ENCODE measurements around the gene FAH. TPM values are rescaled to one million over a fixed set of nuclear protein-coding genes. Genes with fewer than 3 reads are reported as not detected.

FAH gene
- total and polyA plus RNA-seq, 2 experiments from 2014 or later: 16.3 to 20.3 TPM

DNA sequence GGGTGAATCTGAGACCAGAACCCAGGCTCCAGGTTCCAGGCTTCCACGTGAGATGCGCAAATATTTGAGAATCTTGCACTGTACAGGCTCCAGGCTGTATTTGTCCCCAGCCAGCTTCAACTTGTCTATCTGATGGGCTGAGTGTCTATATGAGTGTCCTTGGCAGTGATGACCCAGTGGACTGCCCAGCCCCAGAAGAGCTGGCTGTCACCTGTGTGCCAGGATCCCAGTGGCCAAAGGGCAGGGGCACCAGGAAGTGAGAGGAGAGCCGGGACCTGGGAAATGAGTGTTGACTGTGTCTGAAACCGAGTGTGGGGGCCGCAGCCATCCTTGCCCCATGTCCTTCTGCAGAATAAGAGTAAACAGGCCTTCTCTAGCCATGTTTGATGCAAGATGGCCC lies 10.4 kb downstream of the FAH start (continued):
- TF ChIP-seq, protein P1, sequence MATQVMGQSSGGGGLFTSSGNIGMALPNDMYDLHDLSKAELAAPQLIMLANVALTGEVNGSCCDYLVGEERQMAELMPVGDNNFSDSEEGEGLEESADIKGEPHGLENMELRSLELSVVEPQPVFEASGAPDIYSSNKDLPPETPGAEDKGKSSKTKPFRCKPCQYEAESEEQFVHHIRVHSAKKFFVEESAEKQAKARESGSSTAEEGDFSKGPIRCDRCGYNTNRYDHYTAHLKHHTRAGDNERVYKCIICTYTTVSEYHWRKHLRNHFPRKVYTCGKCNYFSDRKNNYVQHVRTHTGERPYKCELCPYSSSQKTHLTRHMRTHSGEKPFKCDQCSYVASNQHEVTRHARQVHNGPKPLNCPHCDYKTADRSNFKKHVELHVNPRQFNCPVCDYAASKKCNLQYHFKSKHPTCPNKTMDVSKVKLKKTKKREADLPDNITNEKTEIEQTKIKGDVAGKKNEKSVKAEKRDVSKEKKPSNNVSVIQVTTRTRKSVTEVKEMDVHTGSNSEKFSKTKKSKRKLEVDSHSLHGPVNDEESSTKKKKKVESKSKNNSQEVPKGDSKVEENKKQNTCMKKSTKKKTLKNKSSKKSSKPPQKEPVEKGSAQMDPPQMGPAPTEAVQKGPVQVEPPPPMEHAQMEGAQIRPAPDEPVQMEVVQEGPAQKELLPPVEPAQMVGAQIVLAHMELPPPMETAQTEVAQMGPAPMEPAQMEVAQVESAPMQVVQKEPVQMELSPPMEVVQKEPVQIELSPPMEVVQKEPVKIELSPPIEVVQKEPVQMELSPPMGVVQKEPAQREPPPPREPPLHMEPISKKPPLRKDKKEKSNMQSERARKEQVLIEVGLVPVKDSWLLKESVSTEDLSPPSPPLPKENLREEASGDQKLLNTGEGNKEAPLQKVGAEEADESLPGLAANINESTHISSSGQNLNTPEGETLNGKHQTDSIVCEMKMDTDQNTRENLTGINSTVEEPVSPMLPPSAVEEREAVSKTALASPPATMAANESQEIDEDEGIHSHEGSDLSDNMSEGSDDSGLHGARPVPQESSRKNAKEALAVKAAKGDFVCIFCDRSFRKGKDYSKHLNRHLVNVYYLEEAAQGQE (IDR thresholded peaks at IDR 0.05; ENCODE audit: unreplicated experiment): no peak
- TF ChIP-seq EZH2 (IDR thresholded peaks at IDR 0.05; ENCODE audit: low read depth, unreplicated experiment): no peak
- TF ChIP-seq NANOG (IDR thresholded peaks at IDR 0.05; ENCODE audit: borderline replicate concordance): no peak
- TF ChIP-seq, protein P2, sequence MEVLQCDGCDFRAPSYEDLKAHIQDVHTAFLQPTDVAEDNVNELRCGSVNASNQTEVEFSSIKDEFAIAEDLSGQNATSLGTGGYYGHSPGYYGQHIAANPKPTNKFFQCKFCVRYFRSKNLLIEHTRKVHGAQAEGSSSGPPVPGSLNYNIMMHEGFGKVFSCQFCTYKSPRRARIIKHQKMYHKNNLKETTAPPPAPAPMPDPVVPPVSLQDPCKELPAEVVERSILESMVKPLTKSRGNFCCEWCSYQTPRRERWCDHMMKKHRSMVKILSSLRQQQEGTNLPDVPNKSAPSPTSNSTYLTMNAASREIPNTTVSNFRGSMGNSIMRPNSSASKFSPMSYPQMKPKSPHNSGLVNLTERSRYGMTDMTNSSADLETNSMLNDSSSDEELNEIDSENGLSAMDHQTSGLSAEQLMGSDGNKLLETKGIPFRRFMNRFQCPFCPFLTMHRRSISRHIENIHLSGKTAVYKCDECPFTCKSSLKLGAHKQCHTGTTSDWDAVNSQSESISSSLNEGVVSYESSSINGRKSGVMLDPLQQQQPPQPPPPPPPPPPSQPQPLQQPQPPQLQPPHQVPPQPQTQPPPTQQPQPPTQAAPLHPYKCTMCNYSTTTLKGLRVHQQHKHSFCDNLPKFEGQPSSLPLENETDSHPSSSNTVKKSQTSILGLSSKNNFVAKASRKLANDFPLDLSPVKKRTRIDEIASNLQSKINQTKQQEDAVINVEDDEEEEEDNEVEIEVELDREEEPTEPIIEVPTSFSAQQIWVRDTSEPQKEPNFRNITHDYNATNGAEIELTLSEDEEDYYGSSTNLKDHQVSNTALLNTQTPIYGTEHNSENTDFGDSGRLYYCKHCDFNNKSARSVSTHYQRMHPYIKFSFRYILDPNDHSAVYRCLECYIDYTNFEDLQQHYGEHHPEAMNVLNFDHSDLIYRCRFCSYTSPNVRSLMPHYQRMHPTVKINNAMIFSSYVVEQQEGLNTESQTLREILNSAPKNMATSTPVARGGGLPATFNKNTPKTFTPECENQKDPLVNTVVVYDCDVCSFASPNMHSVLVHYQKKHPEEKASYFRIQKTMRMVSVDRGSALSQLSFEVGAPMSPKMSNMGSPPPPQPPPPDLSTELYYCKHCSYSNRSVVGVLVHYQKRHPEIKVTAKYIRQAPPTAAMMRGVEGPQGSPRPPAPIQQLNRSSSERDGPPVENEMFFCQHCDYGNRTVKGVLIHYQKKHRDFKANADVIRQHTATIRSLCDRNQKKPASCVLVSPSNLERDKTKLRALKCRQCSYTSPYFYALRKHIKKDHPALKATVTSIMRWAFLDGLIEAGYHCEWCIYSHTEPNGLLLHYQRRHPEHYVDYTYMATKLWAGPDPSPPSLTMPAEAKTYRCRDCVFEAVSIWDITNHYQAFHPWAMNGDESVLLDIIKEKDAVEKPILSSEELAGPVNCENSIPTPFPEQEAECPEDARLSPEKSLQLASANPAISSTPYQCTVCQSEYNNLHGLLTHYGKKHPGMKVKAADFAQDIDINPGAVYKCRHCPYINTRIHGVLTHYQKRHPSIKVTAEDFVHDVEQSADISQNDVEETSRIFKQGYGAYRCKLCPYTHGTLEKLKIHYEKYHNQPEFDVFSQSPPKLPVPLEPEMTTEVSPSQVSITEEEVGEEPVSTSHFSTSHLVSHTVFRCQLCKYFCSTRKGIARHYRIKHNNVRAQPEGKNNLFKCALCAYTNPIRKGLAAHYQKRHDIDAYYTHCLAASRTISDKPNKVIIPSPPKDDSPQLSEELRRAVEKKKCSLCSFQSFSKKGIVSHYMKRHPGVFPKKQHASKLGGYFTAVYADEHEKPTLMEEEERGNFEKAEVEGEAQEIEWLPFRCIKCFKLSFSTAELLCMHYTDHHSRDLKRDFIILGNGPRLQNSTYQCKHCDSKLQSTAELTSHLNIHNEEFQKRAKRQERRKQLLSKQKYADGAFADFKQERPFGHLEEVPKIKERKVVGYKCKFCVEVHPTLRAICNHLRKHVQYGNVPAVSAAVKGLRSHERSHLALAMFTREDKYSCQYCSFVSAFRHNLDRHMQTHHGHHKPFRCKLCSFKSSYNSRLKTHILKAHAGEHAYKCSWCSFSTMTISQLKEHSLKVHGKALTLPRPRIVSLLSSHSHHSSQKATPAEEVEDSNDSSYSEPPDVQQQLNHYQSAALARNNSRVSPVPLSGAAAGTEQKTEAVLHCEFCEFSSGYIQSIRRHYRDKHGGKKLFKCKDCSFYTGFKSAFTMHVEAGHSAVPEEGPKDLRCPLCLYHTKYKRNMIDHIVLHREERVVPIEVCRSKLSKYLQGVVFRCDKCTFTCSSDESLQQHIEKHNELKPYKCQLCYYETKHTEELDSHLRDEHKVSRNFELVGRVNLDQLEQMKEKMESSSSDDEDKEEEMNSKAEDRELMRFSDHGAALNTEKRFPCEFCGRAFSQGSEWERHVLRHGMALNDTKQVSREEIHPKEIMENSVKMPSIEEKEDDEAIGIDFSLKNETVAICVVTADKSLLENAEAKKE (CRISPR knock-in tag; IDR thresholded peaks at IDR 0.05): no peak

DNA sequence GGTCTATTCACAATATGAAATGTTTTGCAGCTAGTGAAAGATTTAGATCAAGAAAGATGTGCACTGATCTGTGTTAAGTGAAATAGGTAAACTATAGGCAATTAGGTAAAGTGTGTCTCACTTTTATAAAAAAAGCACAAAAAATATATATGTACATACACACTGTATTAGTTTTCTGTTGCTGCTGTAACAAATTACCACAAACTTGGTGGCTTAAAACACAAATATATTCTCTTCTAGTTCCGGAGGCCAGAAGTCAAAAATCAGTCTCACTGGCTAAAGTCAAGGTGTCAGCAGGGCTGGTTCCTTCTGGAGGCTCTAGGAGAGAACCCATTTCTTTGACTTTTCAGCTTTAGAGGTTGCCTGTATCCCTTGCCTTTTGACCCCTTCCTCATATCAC lies 11.1 kb downstream of the FAH start:
- no peak overlapping the region for H3K4me2 ChIP-seq
- H3K27me3 ChIP-seq (ENCODE audit: insufficient read depth): no peaks in the 10 kb centered on the region
- H3K4me3 ChIP-seq: no peak overlapping the region
- no peak for ATAC-seq
- H3K4me3 Mint-ChIP-seq: no peak overlapping the region
- H3K4me1 ChIP-seq (ENCODE audit: insufficient read depth): no peaks in the 10 kb centered on the region
- H3K9me3 Mint-ChIP-seq: no peaks in the 10 kb centered on the region; the same call in 2 of the 3 replicates
- H3K27ac Mint-ChIP-seq: no peak overlapping the region
- H3K27me3 Mint-ChIP-seq (ENCODE audit: insufficient read depth, low read depth, poor library complexity): peaks cover 5% of the 10 kb centered on the region
- peaks cover 37% of the 10 kb centered on the region for H3K36me3 Mint-ChIP-seq (ENCODE audit: low read depth)
- DNase-seq (ENCODE audit: low spot score): no peak
- no peak overlapping the region for H3K27ac ChIP-seq (ENCODE audit: low read depth)
- no peaks in the 10 kb centered on the region for H3F3A ChIP-seq (replicated peaks; ENCODE audit: low read depth)
- no peaks in the 10 kb centered on the region for H3K79me2 ChIP-seq (replicated peaks; ENCODE audit: insufficient read depth)
- no peaks in the 10 kb centered on the region; the same call in 1 of the 2 replicates for H3K36me3 ChIP-seq (ENCODE audit: insufficient read depth)
- no peaks in the 10 kb centered on the region for H3K9me2 ChIP-seq (ENCODE audit: insufficient read depth)
- no peak for TF ChIP-seq NANOG (IDR thresholded peaks at IDR 0.05; ENCODE audit: borderline replicate concordance)
- TF ChIP-seq STAT1 (IDR thresholded peaks at IDR 0.05; ENCODE audit: unreplicated experiment): no peak
- TF ChIP-seq, protein P3, sequence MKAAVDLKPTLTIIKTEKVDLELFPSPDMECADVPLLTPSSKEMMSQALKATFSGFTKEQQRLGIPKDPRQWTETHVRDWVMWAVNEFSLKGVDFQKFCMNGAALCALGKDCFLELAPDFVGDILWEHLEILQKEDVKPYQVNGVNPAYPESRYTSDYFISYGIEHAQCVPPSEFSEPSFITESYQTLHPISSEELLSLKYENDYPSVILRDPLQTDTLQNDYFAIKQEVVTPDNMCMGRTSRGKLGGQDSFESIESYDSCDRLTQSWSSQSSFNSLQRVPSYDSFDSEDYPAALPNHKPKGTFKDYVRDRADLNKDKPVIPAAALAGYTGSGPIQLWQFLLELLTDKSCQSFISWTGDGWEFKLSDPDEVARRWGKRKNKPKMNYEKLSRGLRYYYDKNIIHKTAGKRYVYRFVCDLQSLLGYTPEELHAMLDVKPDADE (IDR thresholded peaks at IDR 0.05): no peak
- TF ChIP-seq ZNF331 (CRISPR knock-in tag; IDR thresholded peaks at IDR 0.05; ENCODE audit: low read depth): no peak
- TF ChIP-seq EZH2 (IDR thresholded peaks at IDR 0.05; ENCODE audit: low read depth, unreplicated experiment): no peak
- no peak for TF ChIP-seq CREB1 (CRISPR knock-in tag; IDR thresholded peaks at IDR 0.05; ENCODE audit: low read depth)
- TF ChIP-seq, protein P4, sequence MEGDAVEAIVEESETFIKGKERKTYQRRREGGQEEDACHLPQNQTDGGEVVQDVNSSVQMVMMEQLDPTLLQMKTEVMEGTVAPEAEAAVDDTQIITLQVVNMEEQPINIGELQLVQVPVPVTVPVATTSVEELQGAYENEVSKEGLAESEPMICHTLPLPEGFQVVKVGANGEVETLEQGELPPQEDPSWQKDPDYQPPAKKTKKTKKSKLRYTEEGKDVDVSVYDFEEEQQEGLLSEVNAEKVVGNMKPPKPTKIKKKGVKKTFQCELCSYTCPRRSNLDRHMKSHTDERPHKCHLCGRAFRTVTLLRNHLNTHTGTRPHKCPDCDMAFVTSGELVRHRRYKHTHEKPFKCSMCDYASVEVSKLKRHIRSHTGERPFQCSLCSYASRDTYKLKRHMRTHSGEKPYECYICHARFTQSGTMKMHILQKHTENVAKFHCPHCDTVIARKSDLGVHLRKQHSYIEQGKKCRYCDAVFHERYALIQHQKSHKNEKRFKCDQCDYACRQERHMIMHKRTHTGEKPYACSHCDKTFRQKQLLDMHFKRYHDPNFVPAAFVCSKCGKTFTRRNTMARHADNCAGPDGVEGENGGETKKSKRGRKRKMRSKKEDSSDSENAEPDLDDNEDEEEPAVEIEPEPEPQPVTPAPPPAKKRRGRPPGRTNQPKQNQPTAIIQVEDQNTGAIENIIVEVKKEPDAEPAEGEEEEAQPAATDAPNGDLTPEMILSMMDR (conservative IDR thresholded peaks at IDR 0.05; ENCODE audit: low read depth in 2 of 2): no peak
- no peak for TF ChIP-seq ZNF114 (CRISPR knock-in tag; IDR thresholded peaks at IDR 0.05)
- no peaks in the 10 kb centered on the region for H3K4me1 Mint-ChIP-seq
- H2AFZ ChIP-seq: no peak overlapping the region
- no peaks in the 10 kb centered on the region for H4K20me1 ChIP-seq (replicated peaks; ENCODE audit: insufficient read depth)
